Activated T-cell treated with anti-CD3 and anti-CD28 coated beads, Interleukin-2, amount 50 U/mL, for 4 hours (primary cell): ENCODE results near the gene SLC9A3. TPM values are rescaled to one million over a fixed set of nuclear protein-coding genes. Genes with fewer than 3 reads are reported as not detected.
A peak's percentile ranks its signal among the peaks of the same experiment; 100 is the strongest.

ENCODE experiments used
- ATAC-seq, 2 donors: fragments of 200-7000 bp; cut with Tn5 transposase; one replicate each; pipeline ENCODE4 v1.10.0; 2021
- DNase-seq: peaks from one replicate; pipeline ENCODE4 v3.0.0-alpha.2; 2020
- H3K27me3 Mint-ChIP-seq: one replicate; pipeline ENCODE4 v1.8.0; 2021; ENCODE audit warnings: low read depth, mixed read lengths
- H3K36me3 Mint-ChIP-seq: one replicate; pipeline ENCODE4 v1.8.0; 2022; ENCODE audit warnings: mixed read lengths; ENCODE audit not compliant: insufficient read depth
- H3K4me1 Mint-ChIP-seq: one replicate; pipeline ENCODE4 v1.8.0; 2021; ENCODE audit warnings: low read depth, mixed read lengths
- H3K4me3 Mint-ChIP-seq: one replicate; pipeline ENCODE4 v1.8.0; 2021; ENCODE audit warnings: mild to moderate bottlenecking, moderate library complexity, mixed read lengths
- H3K9me3 Mint-ChIP-seq: one replicate; pipeline ENCODE4 v1.8.0; 2021; ENCODE audit warnings: mixed read lengths
- total RNA-seq, 3 donors: library from RNA; stranded (reverse); gene quantifications; one replicate each; pipeline ENCODE4 v1.2.1, GENCODE V29; 2021

SLC9A3 gene
- total RNA-seq, 3 donors from 2014 or later, result 3.4 to 4.9 (median 3.5) TPM

DNA sequence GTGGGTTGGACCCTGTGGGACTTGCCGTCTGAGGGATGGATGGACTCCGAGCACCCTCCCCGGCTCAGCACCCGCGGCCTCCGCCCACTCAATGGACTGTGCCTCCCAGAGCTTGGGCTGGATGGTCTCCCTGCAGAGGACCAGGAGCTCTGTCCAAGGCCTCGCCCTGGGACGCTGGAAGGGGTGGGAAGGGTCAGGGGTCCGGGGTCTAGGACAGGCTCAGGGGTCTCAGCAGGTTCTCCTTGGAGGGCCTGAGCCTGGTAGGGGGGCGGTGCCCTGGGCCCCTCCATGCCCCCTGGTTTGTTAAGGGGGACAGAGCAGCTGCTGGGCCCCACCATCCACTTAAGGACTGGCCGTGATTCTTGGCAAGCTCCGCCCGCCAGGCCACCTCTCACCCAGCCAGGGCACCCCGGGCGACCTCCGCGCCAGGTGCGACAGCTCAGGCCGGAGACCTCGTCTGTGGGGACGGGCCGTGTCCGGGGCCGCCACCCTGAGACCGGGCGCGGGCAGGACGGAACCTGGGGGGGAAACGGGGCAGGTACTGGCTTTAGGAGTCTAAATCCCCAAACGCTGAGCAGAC, 52.1 kb downstream of the SLC9A3 start:
- peak; percentile 9 for DNase-seq
- Mint-ChIP-seq H3K36me3 (peaks cover 11% of the 10 kb centered on the region), H3K27me3 (peaks cover 6% of the 10 kb centered on the region), H3K4me3 (peak overlapping the region; percentile 82), H3K4me1 (peaks cover 18% of the 10 kb centered on the region), H3K9me3 (no peaks in the 10 kb centered on the region)
- peak; percentile 9 to 10 for ATAC-seq

DNA sequence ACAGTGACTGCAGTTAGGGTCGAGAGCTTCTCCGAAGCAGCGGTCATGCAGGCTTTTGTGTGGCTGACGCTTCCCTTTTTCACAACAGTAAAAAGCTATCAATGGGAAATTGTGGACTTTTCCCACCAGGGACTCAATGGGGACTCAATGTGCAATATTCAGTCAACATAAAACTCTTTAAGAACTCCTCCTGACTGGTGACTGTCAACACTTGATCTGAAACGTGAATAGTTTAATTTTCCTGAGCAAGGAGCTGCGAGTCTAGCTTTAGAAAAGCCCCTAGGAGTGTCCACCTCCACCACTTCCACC, 52.5 kb downstream of the SLC9A3 start:
- peak overlapping the region; percentile 82 for H3K4me3 Mint-ChIP-seq
- DNase-seq (no peak), ATAC-seq (no peak)
- peaks cover 11% of the 10 kb centered on the region for H3K36me3 Mint-ChIP-seq
- H3K9me3 Mint-ChIP-seq, result no peaks in the 10 kb centered on the region
- H3K4me1 Mint-ChIP-seq, result peaks cover 20% of the 10 kb centered on the region
- H3K27me3 Mint-ChIP-seq, result peaks cover 6% of the 10 kb centered on the region

DNA sequence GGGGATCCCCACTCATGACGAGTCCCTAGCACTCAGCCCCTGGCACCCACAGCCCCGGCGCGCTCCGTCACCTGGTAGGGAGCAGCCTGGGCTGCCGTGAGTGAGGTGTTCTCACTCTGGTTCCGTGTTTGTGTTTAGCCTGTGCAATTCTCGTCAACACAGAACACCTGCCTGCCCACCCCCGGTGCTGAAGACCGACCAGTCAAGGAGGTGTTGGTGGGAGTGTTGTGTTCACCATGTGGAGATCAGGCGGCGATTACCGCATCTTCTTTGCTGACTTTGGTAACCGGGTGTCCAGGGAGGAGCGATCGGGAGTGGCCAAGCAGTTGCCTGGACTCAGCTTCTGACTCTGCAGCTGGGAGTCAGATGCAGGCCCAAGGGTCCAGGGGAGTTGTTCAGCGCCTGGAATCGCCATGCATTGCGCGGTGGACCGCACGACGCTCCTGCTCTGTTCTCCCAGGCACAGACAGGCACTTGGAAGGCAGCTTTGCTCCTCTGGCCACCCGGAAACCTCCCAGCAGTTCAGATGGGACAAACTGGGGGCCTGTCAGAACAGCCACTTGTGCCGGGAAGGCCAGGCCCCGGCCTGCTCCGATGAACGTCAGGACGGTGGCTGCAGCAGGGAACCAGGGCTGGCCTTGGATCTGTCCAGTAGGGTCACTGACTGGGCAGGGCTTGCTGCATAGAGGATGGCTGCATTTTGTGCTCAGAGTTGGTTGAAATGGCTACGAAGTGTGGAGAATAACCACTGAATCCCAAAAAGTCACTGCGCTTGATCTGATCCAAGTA, 53.1 kb downstream of the SLC9A3 start:
- Mint-ChIP-seq H3K9me3 (no peaks in the 10 kb centered on the region), H3K4me3 (peak overlapping the region; percentile 82), H3K36me3 (peaks cover 11% of the 10 kb centered on the region), H3K27me3 (peaks cover 6% of the 10 kb centered on the region), H3K4me1 (peaks cover 20% of the 10 kb centered on the region)
- no peak for ATAC-seq
- DNase-seq, result peak; percentile 4

DNA sequence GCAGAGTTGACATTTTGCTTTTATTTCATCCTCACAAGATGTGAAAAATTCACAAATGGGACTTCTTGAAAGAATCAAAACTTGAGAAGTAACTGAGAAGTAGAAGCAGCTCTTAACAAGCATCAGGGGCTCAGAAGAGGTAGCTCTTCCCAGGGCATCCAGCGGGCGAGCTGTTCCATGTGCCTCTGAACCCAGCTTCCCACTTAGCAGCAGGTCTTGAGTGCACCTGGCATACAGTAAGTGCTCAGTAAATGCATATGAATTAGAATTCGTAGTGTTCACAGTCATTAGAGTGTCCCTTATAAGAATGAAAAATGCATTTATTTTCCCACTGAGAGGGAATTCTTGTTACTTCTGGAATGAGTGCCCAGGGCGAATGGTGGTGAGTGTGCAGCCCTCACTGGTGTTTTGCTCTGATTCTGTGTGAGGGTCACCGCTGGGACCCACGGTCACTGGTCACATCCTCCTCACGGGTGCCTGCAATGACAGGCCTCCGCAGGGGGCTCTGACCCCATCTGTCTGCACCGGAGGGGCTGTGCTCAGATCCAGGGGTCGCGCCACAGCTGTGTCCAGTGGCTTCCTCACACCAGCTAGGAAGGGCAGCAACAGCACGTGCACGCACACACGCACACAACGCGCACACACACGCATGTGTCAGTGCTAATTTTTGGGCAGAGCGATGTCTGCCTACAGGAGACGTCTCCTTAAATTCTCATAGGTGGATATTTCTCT, 54.3 kb downstream of the SLC9A3 start:
- DNase-seq, result peak; percentile 1
- H3K4me3 Mint-ChIP-seq, result peak overlapping the region; percentile 31
- H3K36me3 Mint-ChIP-seq, result peaks cover 15% of the 10 kb centered on the region
- no peaks in the 10 kb centered on the region for H3K27me3 Mint-ChIP-seq
- H3K9me3 Mint-ChIP-seq, result no peaks in the 10 kb centered on the region
- no peak for ATAC-seq
- peaks cover 21% of the 10 kb centered on the region for H3K4me1 Mint-ChIP-seq

DNA sequence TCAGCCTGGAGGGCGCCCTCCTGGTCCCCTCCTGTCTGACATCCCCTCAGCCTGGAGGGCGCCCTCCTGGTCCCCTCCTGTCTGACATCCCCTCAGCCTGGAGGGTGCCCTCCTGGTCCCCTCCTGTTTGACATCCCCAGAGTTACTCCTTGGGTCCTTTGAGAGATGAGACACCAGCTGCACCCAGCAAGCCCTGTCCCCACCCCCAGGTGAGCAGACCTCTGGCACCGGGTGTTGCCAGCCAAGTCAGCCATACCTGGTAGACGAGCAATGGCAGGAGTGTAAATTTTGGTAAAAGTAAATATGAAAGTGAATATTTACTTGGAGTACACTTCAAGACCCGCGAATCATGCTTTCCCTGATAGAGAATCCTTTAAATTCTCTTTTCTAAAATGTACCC, 55.8 kb downstream of the SLC9A3 start:
- no peaks in the 10 kb centered on the region for H3K9me3 Mint-ChIP-seq
- no peak overlapping the region for H3K4me3 Mint-ChIP-seq
- H3K27me3 Mint-ChIP-seq, result no peaks in the 10 kb centered on the region
- H3K4me1 Mint-ChIP-seq, result peaks cover 33% of the 10 kb centered on the region
- peaks cover 22% of the 10 kb centered on the region for H3K36me3 Mint-ChIP-seq
- DNase-seq (no peak), ATAC-seq (no peak)

DNA sequence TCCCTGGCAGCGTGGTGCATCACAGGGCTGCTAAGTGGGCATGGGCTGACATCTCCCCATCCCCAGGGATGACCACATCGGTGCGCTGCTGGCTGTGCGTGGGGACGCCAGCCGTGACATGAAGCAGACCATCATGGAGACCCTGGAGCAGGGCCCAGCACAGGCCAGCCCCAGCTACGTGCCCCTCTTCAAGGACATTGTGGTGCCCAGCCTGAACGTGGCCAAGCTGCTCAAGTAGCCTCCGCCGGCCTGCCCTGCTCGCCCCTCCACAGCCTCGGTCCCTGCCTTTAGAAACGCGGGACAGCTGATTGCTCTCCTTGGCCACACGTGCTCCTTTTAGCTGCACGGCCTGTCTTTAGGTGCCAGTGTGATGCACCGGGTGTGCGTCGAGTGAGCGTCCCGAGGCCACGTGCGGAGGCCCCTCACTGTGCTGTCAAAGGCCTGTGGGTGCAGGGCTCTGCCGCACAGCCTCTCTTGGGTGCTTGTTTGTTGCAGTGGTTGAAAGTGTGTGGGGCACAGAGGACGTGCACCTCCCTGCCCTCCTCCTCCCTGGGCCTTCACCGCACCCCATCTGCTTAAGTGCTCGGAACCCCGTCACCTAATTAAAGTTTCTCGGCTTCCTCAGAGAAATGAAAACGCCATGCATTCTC, 57.5 kb downstream of the SLC9A3 start:
- Mint-ChIP-seq H3K27me3 (no peaks in the 10 kb centered on the region), H3K9me3 (no peaks in the 10 kb centered on the region), H3K4me3 (no peak overlapping the region), H3K36me3 (peaks cover 30% of the 10 kb centered on the region), H3K4me1 (peaks cover 41% of the 10 kb centered on the region)
- ATAC-seq (no peak), DNase-seq (no peak)

DNA sequence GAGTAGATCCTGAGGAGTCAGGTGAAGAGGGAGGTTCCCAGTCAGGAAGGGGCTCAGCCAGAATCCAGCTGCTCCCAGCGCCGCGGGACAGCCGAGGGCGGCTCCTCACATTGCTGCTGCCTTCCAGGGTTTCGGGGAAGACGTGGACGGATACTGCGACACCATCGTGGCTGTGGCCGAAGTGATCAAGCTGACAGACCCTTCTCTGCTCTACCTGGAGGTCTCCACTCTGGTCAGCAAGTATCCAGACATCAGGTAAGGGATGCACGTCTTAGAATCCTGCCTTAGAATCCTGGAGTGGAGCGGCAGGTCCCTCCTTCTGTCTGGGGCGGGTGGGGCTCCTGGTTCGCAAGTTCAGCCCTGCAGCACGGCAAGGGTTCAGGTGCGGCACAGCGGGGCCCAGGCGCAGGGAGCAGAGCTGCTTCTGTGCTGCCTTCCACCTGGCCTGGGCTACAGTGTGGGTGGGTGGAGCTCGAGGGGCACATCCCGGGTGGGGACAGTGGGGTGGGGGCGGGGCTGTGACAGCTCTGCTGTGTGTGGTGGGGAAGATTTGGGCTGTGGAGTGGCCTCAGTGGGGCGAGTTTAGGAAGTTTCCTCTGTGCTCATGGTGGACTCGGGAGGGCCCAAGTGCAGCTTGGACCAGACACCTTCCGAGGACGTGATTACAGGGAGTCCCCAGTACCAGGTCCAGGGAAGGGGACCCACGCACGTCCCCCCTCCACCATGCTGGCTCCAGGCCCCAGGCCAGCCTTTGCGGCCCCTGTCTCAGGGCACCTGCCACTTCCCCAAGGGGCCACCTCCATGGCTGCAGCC, 58.5 kb downstream of the SLC9A3 start:
- Mint-ChIP-seq H3K27me3 (no peaks in the 10 kb centered on the region), H3K36me3 (peaks cover 30% of the 10 kb centered on the region), H3K4me3 (no peak overlapping the region), H3K9me3 (no peaks in the 10 kb centered on the region), H3K4me1 (peaks cover 35% of the 10 kb centered on the region)
- DNase-seq (no peak), ATAC-seq (no peak)

DNA sequence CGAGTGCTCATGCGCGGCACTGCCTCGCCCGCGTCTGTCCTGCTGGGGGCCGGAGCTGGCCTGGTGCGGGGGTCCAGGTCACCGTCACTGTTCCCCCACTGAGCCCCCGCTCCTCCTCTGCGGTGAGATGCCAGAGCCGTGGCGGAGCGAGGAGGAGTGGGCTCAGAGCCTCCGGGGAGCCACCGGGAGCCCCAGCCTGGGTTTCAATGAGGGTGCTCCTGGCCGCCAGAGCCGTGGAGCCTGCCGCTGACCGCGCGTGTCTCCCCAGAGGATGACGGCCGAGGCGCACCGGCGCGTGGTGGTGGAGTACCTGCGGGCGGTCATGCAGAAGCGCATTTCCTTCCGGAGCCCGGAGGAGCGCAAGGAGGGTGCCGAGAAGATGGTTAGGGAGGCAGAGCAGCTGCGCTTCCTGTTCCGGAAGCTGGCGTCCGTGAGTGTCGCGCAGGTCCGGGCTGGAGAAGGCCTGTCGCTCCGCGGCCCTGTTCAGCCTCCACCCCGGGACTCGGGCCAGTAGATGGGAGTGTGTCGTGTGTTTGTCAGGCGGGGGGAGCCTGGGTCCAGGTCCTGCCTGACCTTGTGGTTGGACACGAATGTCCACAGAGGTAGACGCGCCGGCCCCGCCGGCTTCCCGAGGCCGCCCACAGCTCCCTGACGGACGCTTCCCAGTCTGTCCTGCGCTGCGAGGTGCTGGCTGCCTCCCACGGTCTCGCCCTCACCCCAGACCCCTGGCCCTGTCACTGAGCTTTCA, 59.2 kb downstream of the SLC9A3 start:
- Mint-ChIP-seq H3K27me3 (no peaks in the 10 kb centered on the region), H3K9me3 (no peaks in the 10 kb centered on the region), H3K36me3 (peaks cover 33% of the 10 kb centered on the region), H3K4me3 (no peak overlapping the region), H3K4me1 (peaks cover 36% of the 10 kb centered on the region)
- DNase-seq (no peak), ATAC-seq (no peak)

DNA sequence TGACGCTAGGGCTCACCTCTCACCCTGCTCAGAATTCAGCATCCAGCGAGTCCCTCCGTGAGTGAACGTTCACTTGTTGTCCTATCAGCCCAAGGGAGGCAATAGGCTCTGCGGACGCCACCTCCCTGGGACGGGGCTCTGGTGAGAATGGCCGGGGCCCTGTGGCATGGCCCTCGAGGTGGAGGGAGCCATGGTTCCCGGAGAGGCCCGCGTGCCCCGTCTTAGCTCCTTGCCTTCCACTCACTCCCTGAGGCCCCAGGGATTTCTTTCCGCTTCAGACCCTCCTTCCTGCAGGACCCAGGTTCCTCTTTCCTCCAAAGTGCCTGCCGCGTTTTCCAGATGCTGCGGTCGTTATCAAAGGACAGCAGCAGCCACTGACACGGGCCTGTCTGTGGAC, 59.8 kb downstream of the SLC9A3 start:
- H3K27me3 Mint-ChIP-seq, result no peaks in the 10 kb centered on the region
- peak in 1 of 2 donors; percentile 23 for ATAC-seq
- H3K4me1 Mint-ChIP-seq, result peaks cover 40% of the 10 kb centered on the region
- peaks cover 37% of the 10 kb centered on the region for H3K36me3 Mint-ChIP-seq
- H3K9me3 Mint-ChIP-seq, result no peaks in the 10 kb centered on the region
- peak overlapping the region; percentile 44 for H3K4me3 Mint-ChIP-seq
- DNase-seq, result no peak

DNA sequence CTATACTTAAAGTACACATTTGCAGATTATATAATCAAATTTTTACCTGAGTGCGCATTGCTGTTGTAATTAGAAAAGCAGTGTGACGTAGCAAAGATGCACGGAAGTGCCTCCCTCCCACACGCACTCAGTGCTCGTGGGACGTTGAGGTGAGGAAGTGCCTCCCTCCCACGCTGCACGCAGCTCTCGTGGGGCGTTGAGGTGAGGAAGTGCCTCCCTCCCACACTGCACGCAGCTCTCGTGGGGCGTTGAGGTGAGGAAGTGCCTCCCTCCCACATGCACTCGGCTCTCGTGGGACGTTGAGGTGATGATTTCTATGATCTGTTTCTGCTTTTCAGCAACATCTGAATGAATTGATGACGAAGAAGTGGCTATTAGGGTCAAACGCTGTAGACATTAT, 60.3 kb downstream of the SLC9A3 start:
- Mint-ChIP-seq H3K4me1 (peaks cover 45% of the 10 kb centered on the region), H3K9me3 (no peaks in the 10 kb centered on the region), H3K36me3 (peaks cover 41% of the 10 kb centered on the region), H3K4me3 (peak overlapping the region; percentile 44), H3K27me3 (no peaks in the 10 kb centered on the region)
- DNase-seq (peak; percentile 87), ATAC-seq (peak; percentile 64 to 67)

DNA sequence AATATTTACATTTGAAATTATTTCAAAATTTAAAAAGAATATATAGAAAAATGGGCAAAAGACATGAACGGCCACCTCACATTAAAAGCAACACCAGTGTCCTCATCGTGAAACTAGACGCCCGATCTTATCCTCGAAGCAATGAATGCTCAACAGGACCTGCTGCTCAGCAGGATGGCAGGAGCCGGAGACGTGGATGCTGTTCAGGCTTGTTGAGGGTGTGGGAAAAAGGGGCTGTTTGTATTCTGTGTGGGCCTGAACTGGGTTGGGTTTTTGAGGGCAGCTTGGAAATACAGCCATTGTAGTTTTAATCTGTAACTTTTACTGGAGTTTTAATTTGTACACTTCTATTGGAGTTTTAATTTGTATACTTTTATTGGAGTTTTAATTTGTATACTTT, 60.9 kb downstream of the SLC9A3 start:
- H3K4me3 Mint-ChIP-seq, result no peak overlapping the region
- DNase-seq (no peak), ATAC-seq (no peak)
- H3K9me3 Mint-ChIP-seq, result no peaks in the 10 kb centered on the region
- peaks cover 52% of the 10 kb centered on the region for H3K4me1 Mint-ChIP-seq
- peaks cover 48% of the 10 kb centered on the region for H3K36me3 Mint-ChIP-seq
- no peaks in the 10 kb centered on the region for H3K27me3 Mint-ChIP-seq

DNA sequence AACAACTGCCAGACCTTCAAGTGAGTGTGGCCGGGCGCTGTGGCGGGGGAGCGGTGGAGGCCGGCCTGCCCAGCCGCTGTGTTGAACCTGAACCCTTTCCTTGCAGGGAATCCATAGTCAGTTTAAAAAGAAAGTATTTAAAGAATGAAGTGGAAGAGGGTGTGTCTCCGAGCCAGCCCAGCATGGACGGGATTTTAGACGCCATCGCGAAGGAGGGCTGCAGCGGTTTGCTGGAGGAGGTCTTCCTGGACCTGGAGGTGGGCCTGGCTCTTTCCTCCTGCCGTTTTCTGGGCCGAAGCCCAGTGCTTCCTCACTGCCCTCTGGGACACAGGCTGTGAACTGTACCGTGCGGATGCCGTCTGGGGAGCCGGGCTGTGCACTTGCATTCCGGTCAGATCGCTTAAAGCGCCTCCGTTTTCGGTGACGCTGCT, 62.2 kb downstream of the SLC9A3 start:
- H3K4me3 Mint-ChIP-seq, result no peak overlapping the region
- no peak for DNase-seq
- H3K9me3 Mint-ChIP-seq, result no peaks in the 10 kb centered on the region
- peaks cover 56% of the 10 kb centered on the region for H3K4me1 Mint-ChIP-seq
- peaks cover 59% of the 10 kb centered on the region for H3K36me3 Mint-ChIP-seq
- ATAC-seq, result no peak
- no peaks in the 10 kb centered on the region for H3K27me3 Mint-ChIP-seq

DNA sequence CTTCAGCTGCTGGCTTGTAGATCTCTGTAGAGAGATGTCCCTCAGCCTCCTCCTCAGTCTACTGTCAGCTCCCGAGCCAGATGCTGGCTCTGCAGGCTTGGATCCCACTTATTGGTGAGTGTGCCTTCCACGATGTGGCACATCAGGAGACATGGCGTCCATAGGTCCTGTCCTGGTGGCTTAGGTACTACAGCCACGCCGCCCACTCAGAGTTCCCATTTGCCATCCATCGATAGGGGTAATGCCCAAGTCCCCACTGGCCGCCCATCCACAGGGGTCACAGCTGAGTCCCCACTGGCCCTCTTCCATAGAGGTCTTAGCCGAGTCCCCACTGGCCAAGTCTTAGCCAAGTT, 64.0 kb downstream of the SLC9A3 start:
- H3K36me3 Mint-ChIP-seq, result peaks cover 65% of the 10 kb centered on the region
- DNase-seq (no peak), ATAC-seq (no peak)
- H3K4me1 Mint-ChIP-seq, result peaks cover 54% of the 10 kb centered on the region
- H3K9me3 Mint-ChIP-seq, result no peaks in the 10 kb centered on the region
- no peaks in the 10 kb centered on the region for H3K27me3 Mint-ChIP-seq
- no peak overlapping the region for H3K4me3 Mint-ChIP-seq
